ENCODE measurements around the gene PADI1.

Gene PADI1

GRCh38 chr1:17177651-17178050 lies 27.3 kb upstream of the PADI1 start:
- Histone ChIP-seq H4K20me1 (ENCODE audit: low read depth, low read length) (no peaks in the 10 kb centered on the region), H2AFZ (ENCODE audit: low read depth, low read length, severe bottlenecking) (no peak overlapping the region), H3K9me2 (replicated peaks; ENCODE audit: insufficient read depth, low read length) (no peaks in the 10 kb centered on the region), H3K4me3 (ENCODE audit: insufficient read depth, low read length, poor library complexity, severe bottlenecking) (no peak overlapping the region), H3K27me3 (ENCODE audit: low read length) (no peaks in the 10 kb centered on the region), H3K36me3 (ENCODE audit: low read length) (no peaks in the 10 kb centered on the region), H3K9me3 (ENCODE audit: insufficient read depth, low read length) (no peaks in the 10 kb centered on the region), H3K9ac (ENCODE audit: low read length) (no peak overlapping the region), H3K4me2 (ENCODE audit: low read depth, low read length, poor library complexity, severe bottlenecking) (no peak overlapping the region), H3F3A (ENCODE audit: insufficient read depth) (no peaks in the 10 kb centered on the region), H3K79me2 (ENCODE audit: insufficient read depth, low read length) (no peaks in the 10 kb centered on the region), H3K27ac (ENCODE audit: low read depth, low read length) (no peak overlapping the region)
- TF ChIP-seq CTCF (IDR thresholded peaks at IDR 0.05; ENCODE audit: insufficient read depth, low read length, poor library complexity, severe bottlenecking) (no peak), EZH2phosphoT487 (conservative IDR thresholded peaks at IDR 0.05; ENCODE audit: low read length) (no peak)

GRCh38 chr1:17181781-17182464 lies 23.0 kb upstream of the PADI1 start:
- Histone ChIP-seq H3K4me3 (ENCODE audit: insufficient read depth, low read length, poor library complexity, severe bottlenecking) (no peak overlapping the region), H4K20me1 (ENCODE audit: low read depth, low read length) (no peaks in the 10 kb centered on the region), H2AFZ (ENCODE audit: low read depth, low read length, severe bottlenecking) (no peak overlapping the region), H3K27ac (ENCODE audit: low read depth, low read length) (no peak overlapping the region), H3K9me2 (replicated peaks; ENCODE audit: insufficient read depth, low read length) (no peaks in the 10 kb centered on the region), H3K27me3 (ENCODE audit: low read length) (no peaks in the 10 kb centered on the region), H3F3A (ENCODE audit: insufficient read depth) (no peaks in the 10 kb centered on the region), H3K9me3 (ENCODE audit: insufficient read depth, low read length) (no peaks in the 10 kb centered on the region), H3K79me2 (ENCODE audit: insufficient read depth, low read length) (no peaks in the 10 kb centered on the region), H3K4me2 (ENCODE audit: low read depth, low read length, poor library complexity, severe bottlenecking) (no peak overlapping the region), H3K9ac (ENCODE audit: low read length) (no peak overlapping the region), H3K36me3 (ENCODE audit: low read length) (no peaks in the 10 kb centered on the region)
- TF ChIP-seq EZH2phosphoT487 (conservative IDR thresholded peaks at IDR 0.05; ENCODE audit: low read length) (no peak), CTCF (IDR thresholded peaks at IDR 0.05; ENCODE audit: insufficient read depth, low read length, poor library complexity, severe bottlenecking) (no peak)

GRCh38 chr1:17183388-17184160 lies 21.4 kb upstream of the PADI1 start:
- H3F3A ChIP-seq (ENCODE audit: insufficient read depth): no peaks in the 10 kb centered on the region
- H3K36me3 ChIP-seq (ENCODE audit: low read length): no peaks in the 10 kb centered on the region
- no peaks in the 10 kb centered on the region for H3K79me2 ChIP-seq (ENCODE audit: insufficient read depth, low read length)
- no peaks in the 10 kb centered on the region for H4K20me1 ChIP-seq (ENCODE audit: low read depth, low read length)
- no peak overlapping the region for H3K4me3 ChIP-seq (ENCODE audit: insufficient read depth, low read length, poor library complexity, severe bottlenecking)
- H3K9me2 ChIP-seq (replicated peaks; ENCODE audit: insufficient read depth, low read length): no peaks in the 10 kb centered on the region
- no peak overlapping the region for H2AFZ ChIP-seq (ENCODE audit: low read depth, low read length, severe bottlenecking)
- no peaks in the 10 kb centered on the region for H3K27me3 ChIP-seq (ENCODE audit: low read length)
- H3K9ac ChIP-seq (ENCODE audit: low read length): no peak overlapping the region
- peaks cover 4% of the 10 kb centered on the region; the same call in 1 of the 2 replicates for H3K9me3 ChIP-seq (ENCODE audit: insufficient read depth, low read length)
- TF ChIP-seq EZH2phosphoT487 (conservative IDR thresholded peaks at IDR 0.05; ENCODE audit: low read length) (no peak), CTCF (IDR thresholded peaks at IDR 0.05; ENCODE audit: insufficient read depth, low read length, poor library complexity, severe bottlenecking) (no peak)
- no peak overlapping the region for H3K27ac ChIP-seq (ENCODE audit: low read depth, low read length)
- no peak overlapping the region for H3K4me2 ChIP-seq (ENCODE audit: low read depth, low read length, poor library complexity, severe bottlenecking)

Measured in SU-DHL-6 (cell line).